ENCODE measurements around the gene KCTD3.

KCTD3 gene

DNA sequence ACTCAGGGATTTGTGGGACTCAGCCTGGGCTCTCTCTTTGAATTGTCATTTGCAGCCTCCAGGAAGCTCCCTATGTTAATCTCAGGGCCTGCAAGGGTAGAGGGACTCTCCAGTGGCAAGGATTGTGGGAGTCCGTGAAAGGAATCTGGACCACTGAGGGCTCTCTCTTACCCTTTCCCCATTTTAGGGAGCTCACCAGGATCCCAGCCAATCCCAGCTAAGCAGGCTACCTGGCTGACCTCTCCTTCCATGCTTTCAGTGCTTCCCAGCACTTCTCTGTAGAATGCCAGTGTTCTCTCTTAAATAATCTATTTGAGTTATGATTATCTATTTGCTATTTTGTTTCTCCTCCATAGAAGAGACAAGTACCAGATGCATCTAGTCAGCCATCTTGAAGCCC lies 9.6 kb upstream of the KCTD3 start:
- no peak for DNase-seq (ENCODE audit: low spot score)

- DNase-seq (ENCODE audit: low spot score) = no peak
These were observed 9.0 kb upstream of the KCTD3 start for GRCh38 chr1:215557992-215558626.

DNA sequence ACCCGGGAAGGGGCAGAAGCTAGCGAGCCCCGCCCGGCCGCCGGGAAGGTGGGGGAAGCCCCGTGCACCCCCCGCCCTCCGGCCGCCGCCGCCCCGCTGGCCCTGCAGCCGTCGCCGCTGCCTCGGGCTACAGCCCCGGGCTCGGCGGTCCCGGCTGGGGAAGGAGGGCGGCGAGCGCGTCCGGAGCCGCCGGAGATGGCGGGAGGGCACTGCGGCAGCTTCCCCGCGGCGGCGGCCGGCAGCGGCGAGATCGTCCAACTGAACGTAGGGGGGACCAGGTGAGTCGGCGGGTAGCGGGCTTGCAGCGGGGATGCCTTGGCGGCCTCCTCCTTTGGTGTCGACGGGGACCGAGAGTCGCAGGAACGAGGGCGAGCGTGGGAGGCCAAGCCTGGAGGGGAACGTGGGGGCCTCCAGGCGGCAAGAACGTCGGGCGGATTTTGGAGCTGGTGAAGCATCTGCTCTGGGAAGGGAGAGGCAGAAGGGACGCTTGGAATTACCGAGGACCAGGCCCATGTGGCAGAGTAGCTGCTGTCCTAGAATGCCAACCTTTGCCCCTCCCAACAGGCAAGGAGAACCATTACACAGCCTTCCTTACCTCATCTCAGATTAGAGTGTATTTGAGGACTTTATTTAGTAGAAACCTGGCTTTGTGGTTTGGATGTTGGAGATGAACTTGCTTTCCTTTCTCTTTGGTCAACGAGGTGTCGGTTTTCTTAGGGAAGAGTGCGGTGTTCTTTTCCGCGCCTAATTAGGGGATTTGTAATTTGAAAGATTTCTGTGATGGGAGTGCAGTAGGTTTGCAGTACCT lies 591 bp downstream of the KCTD3 start:
- peak; percentile 78 for DNase-seq (ENCODE audit: low spot score)

DNA sequence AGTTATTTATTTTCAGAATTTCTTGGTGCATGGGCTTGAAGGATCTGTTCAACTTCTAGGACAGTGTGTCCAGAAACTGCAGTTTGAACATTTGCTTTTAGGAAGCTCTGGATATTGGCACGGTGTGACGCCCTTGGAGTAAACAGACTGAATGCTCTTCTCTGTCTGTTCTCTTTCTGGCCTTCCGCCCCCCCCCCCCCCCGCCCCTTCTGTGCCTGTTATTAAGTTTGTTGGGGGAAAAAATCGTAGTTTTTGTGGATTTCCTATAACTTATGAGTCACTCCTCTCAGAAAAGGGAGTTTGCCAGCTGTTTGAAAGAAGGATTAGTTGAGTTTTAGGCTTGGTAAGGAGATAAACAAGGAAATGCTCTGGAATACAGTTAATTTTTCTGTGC lies 1.2 kb downstream of the KCTD3 start:
- peak; percentile 46 for DNase-seq (ENCODE audit: low spot score)

DNA sequence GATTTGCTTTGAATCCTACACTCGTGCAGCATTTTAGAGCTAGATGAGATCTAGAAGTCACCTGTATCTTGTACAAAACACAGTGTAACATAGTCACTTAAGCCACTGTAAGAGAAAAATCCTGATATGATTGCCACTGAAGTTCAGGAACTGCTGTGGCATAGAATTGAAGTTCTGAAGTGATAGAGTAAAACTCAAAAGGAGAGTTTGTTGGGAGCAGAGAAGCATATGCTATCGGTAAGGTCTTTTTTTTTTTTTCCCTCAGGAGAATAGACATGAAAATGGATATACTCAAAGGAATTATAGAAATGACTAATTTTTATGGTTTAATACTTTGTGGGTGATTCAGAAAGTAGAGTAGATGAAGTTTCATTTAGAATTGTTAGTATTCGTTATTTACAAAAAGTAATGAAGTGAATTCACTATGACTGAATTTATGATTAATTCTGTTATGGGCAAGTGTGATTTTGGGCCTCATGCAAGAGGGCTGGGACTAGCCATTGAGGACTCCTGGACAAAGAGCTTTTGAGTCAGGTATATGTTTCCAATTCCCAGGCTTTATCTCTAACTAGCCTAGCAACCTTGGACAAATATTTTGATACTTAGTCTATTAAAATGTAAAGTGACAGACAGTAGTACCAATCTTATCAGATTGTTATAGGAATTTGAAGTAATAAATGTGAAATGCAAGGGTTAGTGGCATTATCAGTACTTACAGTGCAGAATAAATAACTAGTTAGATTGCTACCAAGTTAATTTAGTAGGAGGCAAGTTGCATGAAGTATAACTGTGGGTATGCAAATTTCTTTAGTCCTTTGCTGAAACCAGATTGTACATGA lies 3.1 kb downstream of the KCTD3 start:
- DNase-seq (ENCODE audit: low spot score) = no peak

DNA sequence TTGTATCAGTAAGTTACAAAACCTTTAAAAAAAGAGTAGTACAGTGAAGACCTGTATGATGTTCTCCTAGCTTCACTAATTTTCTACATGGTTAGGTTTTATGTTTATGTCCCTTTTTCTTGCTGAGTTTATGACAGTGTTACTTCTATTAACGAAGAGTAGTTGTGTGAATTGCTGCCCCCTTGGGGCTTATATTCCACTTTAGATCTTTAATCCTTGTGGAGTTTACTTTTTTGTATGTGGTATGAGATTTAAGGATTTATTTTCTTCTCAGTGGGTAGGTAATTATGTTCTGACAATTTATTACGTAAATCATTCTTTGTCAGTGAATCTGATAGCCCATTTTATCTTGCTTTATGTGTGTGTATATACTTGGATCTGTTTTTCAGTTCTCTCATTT lies 14.8 kb downstream of the KCTD3 start:
- no peak for DNase-seq (ENCODE audit: low spot score)

DNA sequence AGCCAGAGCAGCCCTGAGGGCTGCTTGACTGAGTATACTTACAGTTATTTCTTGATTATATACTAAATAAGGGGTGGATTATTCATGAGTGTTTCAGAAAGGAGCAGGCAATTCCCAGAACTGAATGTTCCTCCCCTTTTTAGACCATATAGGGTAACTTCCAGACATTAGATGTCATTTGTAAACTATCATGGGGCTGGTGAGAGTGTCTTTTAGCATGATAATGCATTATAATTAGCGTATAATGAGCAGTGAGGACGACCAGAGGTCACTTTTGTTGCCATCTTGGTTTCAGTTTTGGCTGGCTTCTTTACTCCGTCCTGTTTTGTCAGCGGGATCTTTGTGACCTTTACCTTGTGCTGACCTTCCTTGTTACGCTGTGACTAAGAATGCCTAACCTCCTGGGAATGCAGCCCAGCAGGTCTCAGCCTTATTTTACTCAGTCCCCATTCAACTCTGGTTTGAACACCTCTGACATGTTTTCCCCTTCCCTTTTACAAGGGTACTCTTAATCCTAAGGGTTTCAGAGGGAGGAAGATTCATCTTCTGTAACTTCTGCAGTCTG lies 16.2 kb downstream of the KCTD3 start:
- no peak for DNase-seq (ENCODE audit: low spot score)

GRCh38 chr1:215584389-215584788 lies 17.3 kb downstream of the KCTD3 start:
- DNase-seq (ENCODE audit: low spot score) = no peak

DNA sequence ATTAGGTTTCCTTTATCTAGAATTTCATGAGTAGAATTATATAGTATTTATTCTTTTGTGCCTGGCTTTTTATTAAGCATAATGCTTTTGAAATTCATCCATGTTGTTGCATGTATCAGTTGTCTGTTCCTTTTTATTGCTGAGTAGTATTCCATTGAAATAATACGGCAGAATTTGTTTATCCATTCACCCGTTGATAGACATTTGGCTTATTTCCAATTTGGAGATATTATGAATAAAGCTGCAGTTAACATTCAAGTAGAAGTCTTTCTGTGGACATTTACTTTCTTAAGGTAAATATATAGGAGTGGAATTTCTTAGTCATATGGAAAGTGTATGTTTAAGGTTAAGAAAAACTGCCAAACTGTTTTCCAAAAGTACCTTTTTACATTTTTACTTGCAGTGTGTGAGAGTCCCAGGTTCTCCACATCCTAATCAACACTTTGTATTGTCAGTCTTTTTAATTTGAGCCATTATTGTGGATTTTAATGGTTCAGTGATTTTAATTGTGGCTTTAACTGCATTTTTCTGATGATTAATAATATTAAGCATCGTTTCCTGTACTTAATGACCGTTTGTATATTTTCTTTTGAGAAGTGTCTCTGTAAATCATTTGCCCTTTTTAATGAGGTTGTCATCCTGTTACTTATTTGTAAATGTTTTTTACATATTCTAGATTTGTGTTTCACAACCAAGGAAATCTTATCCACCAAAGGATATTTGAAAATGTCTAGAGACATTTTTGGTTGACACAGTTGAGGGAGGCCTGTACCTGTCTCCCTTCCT lies 22.7 kb downstream of the KCTD3 start:
- DNase-seq (ENCODE audit: low spot score) = no peak

GRCh38 chr1:215590779-215591491 lies 23.8 kb downstream of the KCTD3 start:
- no peak for DNase-seq (ENCODE audit: low spot score)

DNA sequence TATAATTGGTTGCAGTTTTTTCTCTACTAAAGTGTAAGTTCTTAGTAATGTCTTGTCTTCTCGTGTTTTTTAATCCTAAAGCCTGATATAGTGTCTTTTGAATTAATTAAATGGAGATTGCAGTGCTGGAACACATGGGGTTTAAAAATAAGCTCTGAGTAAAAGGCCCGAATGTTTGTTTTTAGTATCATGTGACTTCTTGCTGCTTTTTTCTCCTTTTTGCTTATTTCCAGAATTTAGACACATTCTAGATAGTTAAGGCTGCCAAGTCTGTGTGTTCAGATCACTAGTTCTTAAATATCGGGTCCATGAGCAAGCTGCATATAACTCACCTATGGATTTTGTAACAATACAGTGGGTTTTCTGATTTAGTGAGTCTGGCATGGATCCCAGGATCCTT lies 27.5 kb downstream of the KCTD3 start:
- no peak for DNase-seq (ENCODE audit: low spot score)

DNA sequence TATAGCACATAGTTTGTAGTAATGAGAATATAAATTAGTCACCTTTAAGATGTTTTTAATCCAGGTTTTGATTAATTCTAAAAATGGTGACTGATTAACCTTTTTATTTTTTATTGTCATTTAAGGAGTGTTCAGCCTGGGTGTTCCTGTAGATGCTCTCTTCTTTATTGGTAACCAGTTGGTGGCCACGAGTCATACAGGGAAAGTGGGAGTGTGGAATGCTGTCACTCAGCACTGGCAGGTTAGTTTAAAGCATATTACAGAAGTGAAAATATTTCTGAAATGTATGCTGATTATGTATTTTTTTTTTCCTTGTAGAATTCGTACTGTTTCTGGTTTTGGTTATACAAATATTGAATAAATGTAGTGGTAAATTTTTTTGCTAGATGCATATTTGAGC lies 28.1 kb downstream of the KCTD3 start:
- DNase-seq (ENCODE audit: low spot score) = no peak

- DNase-seq (ENCODE audit: low spot score) = no peak
These were observed 30.9 kb downstream of the KCTD3 start for GRCh38 chr1:215597961-215598360.

DNA sequence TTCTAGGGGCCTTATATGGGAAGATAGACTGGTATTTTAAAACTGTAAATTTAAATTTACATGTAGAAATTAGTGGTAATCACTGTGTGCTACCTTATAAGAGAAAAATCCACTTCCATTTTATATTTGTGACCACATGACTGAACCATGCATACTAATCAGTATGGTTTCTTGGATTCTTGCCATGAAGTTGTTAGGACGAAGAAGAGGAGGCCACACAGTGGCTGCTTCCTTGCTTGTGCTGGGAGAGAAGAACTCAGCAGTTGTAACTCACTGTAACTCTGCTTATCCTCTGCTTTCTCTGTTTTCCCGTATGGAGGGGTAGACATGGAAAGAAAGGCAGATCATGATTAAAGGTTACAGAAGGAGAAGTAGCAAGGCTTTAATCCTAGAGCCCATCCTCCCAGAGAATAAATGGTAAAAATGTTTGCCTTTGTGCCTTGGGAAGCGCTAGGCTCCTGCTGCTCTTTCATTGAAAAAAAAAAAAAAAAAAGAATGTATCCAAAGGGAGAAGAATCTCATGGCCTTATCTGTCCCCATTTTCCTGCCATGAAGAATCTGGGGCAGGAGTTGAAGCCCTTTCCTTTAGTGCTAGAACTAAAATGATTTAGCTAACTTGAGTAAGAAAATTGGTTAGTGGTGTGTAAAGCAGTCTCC lies 32.4 kb downstream of the KCTD3 start:
- no peak for DNase-seq (ENCODE audit: low spot score)

GRCh38 chr1:215600258-215600792 lies 33.2 kb downstream of the KCTD3 start:
- no peak for DNase-seq (ENCODE audit: low spot score)

DNA sequence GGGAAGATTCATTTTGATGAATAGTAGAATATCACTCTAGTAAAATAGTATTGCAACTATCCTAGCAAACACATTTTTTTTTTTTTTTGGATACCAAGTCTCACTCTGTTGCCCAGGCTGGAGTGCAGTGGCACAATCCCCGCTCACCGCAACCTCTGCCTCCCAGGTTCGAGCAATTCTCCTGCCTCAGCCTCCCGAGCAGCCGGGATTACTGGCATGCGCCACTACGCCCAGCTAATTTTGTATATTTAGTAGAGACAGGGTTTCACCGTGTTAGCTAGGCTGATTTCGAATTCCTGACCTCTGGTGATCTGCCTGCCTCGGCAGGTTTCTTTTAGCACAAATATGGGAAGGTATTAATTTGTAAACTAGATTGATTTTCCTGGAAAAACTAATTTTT lies 33.8 kb downstream of the KCTD3 start:
- DNase-seq (ENCODE audit: low spot score) = no peak

- DNase-seq (ENCODE audit: low spot score) = no peak
These were observed 34.2 kb downstream of the KCTD3 start for GRCh38 chr1:215601276-215601675.

GRCh38 chr1:215603319-215603718 lies 36.2 kb downstream of the KCTD3 start:
- DNase-seq (ENCODE audit: low spot score) = no peak

- DNase-seq (ENCODE audit: low spot score) = no peak
These were observed 38.0 kb downstream of the KCTD3 start for GRCh38 chr1:215605011-215605621.

GRCh38 chr1:215606036-215606435 lies 38.9 kb downstream of the KCTD3 start:
- no peak for DNase-seq (ENCODE audit: low spot score)

All from ecto neural progenitor cell (in vitro differentiated cells).